Upper lobe of left lung (tissue), 6 donors: ENCODE results near the gene SYCE3. TPM values are rescaled to one million over a fixed set of nuclear protein-coding genes. Genes with fewer than 3 reads are reported as not detected.
"Not testable (repeated sequence)": the region's sequence is repeated elsewhere in the genome, so short reads cannot be mapped to it uniquely, and the experiment has no call there.

Experiments
- ATAC-seq, 2 donors: fragments of 200-7000 bp; cut with Tn5 transposase; one replicate each; pipeline ENCODE4 v1.9.1; 2022; ENCODE audit warnings: mild to moderate bottlenecking in 2 of 2, moderate library complexity in 2 of 2; ENCODE audit not compliant: low FRiP score in 2 of 2
- DNase-seq, 2 donors: peaks; one replicate each; pipeline ENCODE4 v3.0.0-alpha.2; 2019 to 2020
- H3K27ac ChIP-seq, 4 donors: fragments of 200-600 bp; sonication (generic); one replicate each; pipeline ENCODE4 v1.5.1; 2016 to 2019
- H3K27me3 ChIP-seq, 4 donors: fragments of 200-600 bp; sonication (generic); one replicate each; pipeline ENCODE4 v1.5.1; 2017 to 2019
- H3K36me3 ChIP-seq, 4 donors: fragments of 200-600 bp; sonication (generic); one replicate each; pipeline ENCODE4 v1.5.1; 2016 to 2019
- H3K4me1 ChIP-seq, 4 donors: fragments of 200-600 bp; sonication (generic); one replicate each; pipeline ENCODE4 v1.5.1; 2018 to 2019
- H3K4me3 ChIP-seq, 4 donors: fragments of 200-600 bp; sonication (generic); one replicate each; pipeline ENCODE4 v1.5.1; 2017 to 2019; ENCODE audit warnings: mild to moderate bottlenecking in 2 of 4, moderate library complexity in 1 of 4
- H3K9me3 ChIP-seq, 4 donors: fragments of 200-600 bp; sonication (generic); one replicate each; pipeline ENCODE4 v1.5.1; 2018 to 2019
- EP300 ChIP-seq, 4 donors: sonication (generic); formaldehyde crosslinking; IDR thresholded peaks; one replicate each; pipeline ENCODE4 v1.5.1; 2017; ENCODE audit warnings: antibody characterized with exemption in 4 of 4, control low read depth in 2 of 4
- POLR2A ChIP-seq, 4 donors: fragments of 450-650 bp; IDR thresholded peaks; one replicate each; pipeline ENCODE4 v1.5.1; 2016 to 2017; ENCODE audit warnings: antibody characterized with exemption in 4 of 4, mild to moderate bottlenecking in 2 of 4
- POLR2AphosphoS5 ChIP-seq, 2 donors: sonication (generic); formaldehyde crosslinking; IDR thresholded peaks; one replicate each; pipeline ENCODE4 v1.5.1; 2017; ENCODE audit warnings: antibody characterized with exemption in 2 of 2
- WGBS, 2 donors: methylation state at CpG; one replicate each; pipeline ENCODE4 v1.1.5; 2017 to 2018; 5-methylcytosine and 5-hydroxymethylcytosine counted together
- total RNA-seq, 6 donors: library from RNA; depleted of rRNA in 4 of 6; stranded (reverse); fragments of >200 nt in 4 of 6; gene quantifications; one replicate each; pipeline versions ENCODE4 v1.1.0 to v1.2.1, GENCODE V29; 2016 to 2021
- TF ChIP-seq, protein P1 (sequence below), 6 experiments: fragments of 450-650 bp in 4 of 6; fragments of 200-600 bp in 2 of 6; sonication (generic) in 2 of 6; IDR thresholded peaks; one replicate each; pipeline ENCODE4 v1.5.1; 2016 to 2019; ENCODE audit warnings: antibody characterized with exemption in 6 of 6
- donor health status: DM: no; HTN: no; CAD: no; lungs with moderate emphysema.
- donor health status: DM: no; HTN: yes; CAD: no; lungs with severe emphysema.

SYCE3 gene
- total RNA-seq, 6 donors from 2014 or later = 3.4 TPM; not detected in 5

DNA sequence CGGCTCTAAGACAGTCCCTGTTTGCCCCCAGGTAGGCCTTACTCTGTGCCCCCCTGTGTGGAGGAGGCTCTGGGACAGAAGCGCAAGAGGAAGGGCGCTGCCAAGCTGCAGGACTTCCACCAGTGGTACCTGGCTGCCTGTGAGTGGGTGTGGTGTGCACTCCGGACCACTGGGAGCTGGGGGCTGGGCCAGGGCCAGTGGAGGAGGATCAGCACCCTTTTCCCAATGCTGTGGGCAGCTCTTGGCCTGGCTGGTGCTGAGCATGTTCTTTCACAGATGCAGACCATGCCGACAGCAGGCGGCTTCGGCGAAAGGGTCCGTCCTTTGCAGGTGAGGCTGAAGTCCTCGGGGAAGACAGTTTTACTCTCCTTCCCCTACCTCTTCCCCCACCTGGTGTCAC is 41.0 kb downstream of the SYCE3 start:
- ATAC-seq = no peak
- Histone ChIP-seq H3K27ac (no peak overlapping the region), H3K36me3 (peaks cover 27 to 77% (median 64%) of the 10 kb centered on the region in 4 donors), H3K4me3 (no peak overlapping the region), H3K27me3 (no peaks in the 10 kb centered on the region), H3K4me1 (peaks cover 13 to 24% (median 19%) of the 10 kb centered on the region in 4 donors), H3K9me3 (no peaks in the 10 kb centered on the region)
- TF ChIP-seq EP300 (IDR thresholded peaks at IDR 0.05) (no peak), POLR2AphosphoS5 (IDR thresholded peaks at IDR 0.05) (no peak), POLR2A (IDR thresholded peaks at IDR 0.05) (no peak)
- TF ChIP-seq, protein P1, sequence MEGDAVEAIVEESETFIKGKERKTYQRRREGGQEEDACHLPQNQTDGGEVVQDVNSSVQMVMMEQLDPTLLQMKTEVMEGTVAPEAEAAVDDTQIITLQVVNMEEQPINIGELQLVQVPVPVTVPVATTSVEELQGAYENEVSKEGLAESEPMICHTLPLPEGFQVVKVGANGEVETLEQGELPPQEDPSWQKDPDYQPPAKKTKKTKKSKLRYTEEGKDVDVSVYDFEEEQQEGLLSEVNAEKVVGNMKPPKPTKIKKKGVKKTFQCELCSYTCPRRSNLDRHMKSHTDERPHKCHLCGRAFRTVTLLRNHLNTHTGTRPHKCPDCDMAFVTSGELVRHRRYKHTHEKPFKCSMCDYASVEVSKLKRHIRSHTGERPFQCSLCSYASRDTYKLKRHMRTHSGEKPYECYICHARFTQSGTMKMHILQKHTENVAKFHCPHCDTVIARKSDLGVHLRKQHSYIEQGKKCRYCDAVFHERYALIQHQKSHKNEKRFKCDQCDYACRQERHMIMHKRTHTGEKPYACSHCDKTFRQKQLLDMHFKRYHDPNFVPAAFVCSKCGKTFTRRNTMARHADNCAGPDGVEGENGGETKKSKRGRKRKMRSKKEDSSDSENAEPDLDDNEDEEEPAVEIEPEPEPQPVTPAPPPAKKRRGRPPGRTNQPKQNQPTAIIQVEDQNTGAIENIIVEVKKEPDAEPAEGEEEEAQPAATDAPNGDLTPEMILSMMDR (IDR thresholded peaks at IDR 0.05) = no peak
- 92 to 95% methylated on average over 10 of the region's 10 CpGs for WGBS, 2 donors
- no peak for DNase-seq

- ATAC-seq = no peak
- no peak overlapping the region for H3K27ac ChIP-seq
- 89 to 96% methylated on average over 8 to 11 of the region's 13 CpGs for WGBS, 2 donors
These were observed 41.8 kb downstream of the SYCE3 start for GRCh38 chr22:50520826-50521453.

DNA sequence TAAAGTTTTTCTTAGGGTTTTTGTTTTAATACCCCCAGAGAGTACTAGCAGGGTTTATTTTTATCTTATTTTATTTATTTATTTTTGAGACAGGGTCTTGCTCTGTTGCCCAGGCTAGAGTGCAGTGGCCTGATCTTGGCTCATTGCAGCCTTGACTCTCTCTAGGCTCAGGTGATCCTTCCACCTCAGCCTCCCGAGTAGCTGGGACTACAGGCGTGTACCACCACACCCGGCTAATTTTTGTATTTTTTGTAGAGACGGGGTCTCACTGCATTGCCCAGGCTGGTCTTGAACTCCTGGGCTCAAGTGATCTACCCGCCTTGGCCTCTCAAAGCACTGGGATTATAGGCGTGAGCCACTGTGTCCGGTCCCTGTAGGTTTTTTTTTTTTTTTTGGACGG is 42.5 kb downstream of the SYCE3 start:
- peaks cover 12 to 17% (median 16%) of the 10 kb centered on the region in 4 donors for H3K4me1 ChIP-seq
- not testable (repeated sequence) for H3K4me3 ChIP-seq, ATAC-seq, H3K27me3 ChIP-seq, DNase-seq, H3K9me3 ChIP-seq, H3K27ac ChIP-seq
- peaks cover 27 to 83% (median 65%) of the 10 kb centered on the region in 4 donors for H3K36me3 ChIP-seq
- 92 to 97% methylated on average over 8 of the region's 8 CpGs for WGBS, 2 donors

More at GRCh38 chr22:50520826-50521453, 41.8 kb downstream of the SYCE3 start:
- Histone ChIP-seq H3K9me3 (no peaks in the 10 kb centered on the region), H3K27me3 (no peaks in the 10 kb centered on the region), H3K4me1 (peaks cover 12 to 19% (median 16%) of the 10 kb centered on the region in 4 donors), H3K36me3 (peaks cover 27 to 83% (median 65%) of the 10 kb centered on the region in 4 donors), H3K4me3 (no peak overlapping the region)
- DNase-seq = no peak
- no peak for TF ChIP-seq POLR2AphosphoS5 (IDR thresholded peaks at IDR 0.05)
- TF ChIP-seq POLR2A (IDR thresholded peaks at IDR 0.05) = no peak
- TF ChIP-seq EP300 (IDR thresholded peaks at IDR 0.05) = no peak

DNA sequence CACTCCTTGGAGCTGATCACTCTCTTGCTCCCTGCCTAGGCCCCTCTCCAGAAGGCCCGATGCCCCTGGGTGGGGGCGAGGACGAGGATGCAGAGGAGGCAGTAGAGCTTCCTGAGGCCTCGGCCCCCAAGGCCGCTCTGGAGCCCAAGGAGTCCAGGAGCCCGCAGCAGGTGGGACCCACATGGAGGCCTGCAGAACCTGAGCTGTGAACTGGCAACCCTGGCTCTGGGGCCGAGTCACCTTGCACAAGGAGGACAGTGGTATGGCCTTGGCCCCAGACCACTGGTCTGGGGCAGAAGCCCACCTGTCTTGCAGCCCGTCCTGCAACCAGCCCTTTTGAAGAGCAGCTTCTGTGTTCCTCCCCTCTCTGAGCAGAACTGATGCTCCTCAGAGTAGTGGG is 43.6 kb downstream of the SYCE3 start:
- no peak for TF ChIP-seq POLR2A (IDR thresholded peaks at IDR 0.05)
- TF ChIP-seq, protein P1 (IDR thresholded peaks at IDR 0.05) = no peak
- no peak for TF ChIP-seq EP300 (IDR thresholded peaks at IDR 0.05)
- peaks cover 4 to 7% (median 6%) of the 10 kb centered on the region in 4 donors for H3K4me1 ChIP-seq
- no peak overlapping the region for H3K27ac ChIP-seq
- no peak for DNase-seq
- H3K27me3 ChIP-seq = no peaks in the 10 kb centered on the region
- H3K4me3 ChIP-seq = no peak overlapping the region
- no peaks in the 10 kb centered on the region for H3K9me3 ChIP-seq
- WGBS, 2 donors = 97% methylated on average over 8 of the region's 8 CpGs; no CpG with 5 or more reads in 1 of the 2 donors
- ATAC-seq = no peak
- peaks cover 27 to 83% (median 64%) of the 10 kb centered on the region in 4 donors for H3K36me3 ChIP-seq

- Histone ChIP-seq H3K27me3 (no peaks in the 10 kb centered on the region), H3K4me3 (no peak overlapping the region), H3K27ac (no peak overlapping the region), H3K9me3 (no peaks in the 10 kb centered on the region), H3K4me1 (peaks cover 0 to 1% (median under 1%) of the 10 kb centered on the region in 4 donors), H3K36me3 (peaks cover 22 to 78% (median 58%) of the 10 kb centered on the region in 4 donors)
- TF ChIP-seq, protein P1 (IDR thresholded peaks at IDR 0.05) = no peak
- TF ChIP-seq POLR2AphosphoS5 (IDR thresholded peaks at IDR 0.05) (no peak), EP300 (IDR thresholded peaks at IDR 0.05) (no peak), POLR2A (IDR thresholded peaks at IDR 0.05) (no peak)
- no peak for ATAC-seq
- WGBS, 2 donors = 93 to 95% methylated on average over 3 to 6 of the region's 7 CpGs
- DNase-seq = no peak
These were observed 44.1 kb downstream of the SYCE3 start for GRCh38 chr22:50518606-50519005.
